HepG2 (cell line): ENCODE results near the gene NAGS. TPM values are rescaled to one million over a fixed set of nuclear protein-coding genes. Genes with fewer than 3 reads are reported as not detected.

Experiments
- CENPBD1 ChIP-seq: sonication (generic); formaldehyde crosslinking; IDR thresholded peaks from 2 replicates; pipeline ENCODE4 v1.8.0; 2022; ENCODE audit warnings: missing genetic modification reagents, low read depth, mild to moderate bottlenecking, borderline replicate concordance
- HNRNPUL1 ChIP-seq: fragments of 200-400 bp; formaldehyde crosslinking; IDR thresholded peaks from 2 replicates; pipeline ENCODE4 v1.6.1; 2017; ENCODE audit warnings: low read depth, mild to moderate bottlenecking, low read length, moderate library complexity
- KDM1A ChIP-seq: IDR thresholded peaks from 2 replicates; pipeline ENCODE4 v1.6.1; 2016; ENCODE audit warnings: missing compliant biosample characterization
- LRRFIP1 ChIP-seq: sonication (generic); formaldehyde crosslinking; conservative IDR thresholded peaks from 2 replicates; pipeline ENCODE4 v1.4.0; 2020; ENCODE audit warnings: missing genetic modification reagents
- MIXL1 ChIP-seq: IDR thresholded peaks from 2 replicates; pipeline ENCODE4 v1.6.1; 2016
- NFIC ChIP-seq: IDR thresholded peaks from 2 replicates; pipeline ENCODE4 v1.6.1; 2012; ENCODE audit warnings: mild to moderate bottlenecking, low read length, inconsistent platforms
- SPEN ChIP-seq: sonication (generic); formaldehyde crosslinking; IDR thresholded peaks from 2 replicates; pipeline ENCODE4 v1.5.1; 2020; ENCODE audit warnings: low read depth, mild to moderate bottlenecking, missing genetic modification reagents
- SRSF4 ChIP-seq: fragments of 200-400 bp; formaldehyde crosslinking; IDR thresholded peaks from one replicate; pipeline ENCODE4 v1.6.1; 2018; ENCODE audit warnings: mild to moderate bottlenecking, low read depth, low read length, moderate library complexity; ENCODE audit not compliant: poor library complexity, severe bottlenecking
- SRSF9 ChIP-seq: fragments of 200-400 bp; formaldehyde crosslinking; IDR thresholded peaks from 2 replicates; pipeline ENCODE4 v1.6.1; 2018; ENCODE audit warnings: borderline replicate concordance, mild to moderate bottlenecking, low read depth, low read length; ENCODE audit not compliant: insufficient read depth, poor library complexity, severe bottlenecking
- STAG1 ChIP-seq: sonication (generic); formaldehyde crosslinking; IDR thresholded peaks from 2 replicates; pipeline ENCODE4 v1.4.0; 2020; ENCODE audit warnings: missing genetic modification reagents
- ZBTB34 ChIP-seq: sonication (generic); formaldehyde crosslinking; IDR thresholded peaks from 2 replicates; pipeline ENCODE4 v1.8.0; 2022; ENCODE audit warnings: mild to moderate bottlenecking, missing genetic modification reagents
- ZHX2 ChIP-seq, 2 experiments: sonication (generic) in 1 of 2; formaldehyde crosslinking in 1 of 2; IDR thresholded peaks; 2 replicates each; pipeline versions ENCODE4 v1.6.1 to v1.9.0; 2014 to 2022; ENCODE audit warnings: antibody characterized with exemption in 1 of 2, borderline replicate concordance in 1 of 2, inconsistent platforms in 1 of 2, low read depth in 1 of 2, missing genetic modification reagents in 1 of 2
- ZNF343 ChIP-seq: sonication (generic); formaldehyde crosslinking; IDR thresholded peaks from 2 replicates; pipeline ENCODE4 v1.4.0; 2020; ENCODE audit warnings: mild to moderate bottlenecking, missing genetic modification reagents
- polyA plus RNA-seq, 8 experiments: library from polyadenylated mRNA; depleted of rRNA in 3 of 8; stranded (reverse) in 7 of 8; unstranded in 1 of 8; fragments of >200 nt; fragmentation: Illumina TruSeq in 4 of 8; extraction: Trizol in 4 of 8; gene quantifications; 2 replicates each; pipeline versions ENCODE4 v1.2.1 to v1.2.3, GENCODE V29; 2011 to 2016; ENCODE audit warnings: low read depth in 4 of 8, missing spikeins in 1 of 8, mixed read lengths in 1 of 8; ENCODE audit not compliant: insufficient read depth in 1 of 8
- total RNA-seq, 5 experiments: library from RNA; depleted of rRNA; stranded (reverse); fragments of >200 nt; fragmentation: Illumina TruSeq; extraction: Trizol; gene quantifications; 2 replicates each; pipeline ENCODE4 v1.2.3, GENCODE V29; 2016; ENCODE audit warnings: low read depth in 1 of 5
- TF ChIP-seq, protein P1 (sequence below): fragments of 450-650 bp; IDR thresholded peaks from 2 replicates; pipeline ENCODE4 v1.6.1; 2017; ENCODE audit warnings: mild to moderate bottlenecking

The NAGS gene
- total and polyA plus RNA-seq, 2 of the 13 experiments (the other 11 are each of a cell fraction or from before 2014, with no cell fraction given): 4.3 to 5.1 TPM

DNA sequence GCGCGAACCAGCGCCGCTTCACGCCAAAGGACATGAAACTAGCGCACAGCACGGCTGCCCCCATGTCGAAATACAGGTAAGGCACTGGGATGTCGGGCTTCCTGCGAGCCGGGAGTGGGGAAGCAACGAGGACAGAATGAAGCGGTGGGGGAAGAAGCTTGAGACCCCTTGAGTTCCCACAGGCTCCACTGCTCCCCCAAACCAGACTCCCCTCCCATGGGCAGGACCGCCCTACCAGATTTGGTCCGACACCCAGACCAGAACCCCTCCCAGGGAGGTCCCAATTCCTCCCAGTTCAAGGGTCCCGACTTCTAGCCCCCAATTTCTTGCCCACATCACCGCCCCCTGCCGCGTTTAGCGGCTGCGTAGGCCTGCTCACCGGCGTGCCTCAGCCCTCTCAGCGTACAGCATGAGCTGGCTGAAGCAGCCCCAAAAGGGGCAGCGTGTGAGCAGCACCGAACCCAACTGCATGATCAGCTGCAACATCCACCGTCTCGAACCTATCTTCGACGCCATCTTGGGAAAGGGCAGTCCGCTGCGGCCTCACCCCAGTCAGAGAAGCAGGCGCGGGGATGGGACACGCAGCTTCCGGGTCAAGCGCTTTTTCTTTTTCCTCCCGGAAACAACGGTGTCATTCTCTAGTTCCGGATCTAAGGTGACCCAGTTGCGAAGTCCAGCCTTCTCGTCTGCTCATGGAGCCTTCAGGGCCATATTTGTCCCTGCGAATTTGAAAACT, 10.2 kb downstream of the NAGS start, which contains the start of gene TMEM101 (continued):
- TF ChIP-seq ZHX2 (IDR thresholded peaks at IDR 0.05; ENCODE audit: low read depth) (peak; percentile 98), ZHX2 (CRISPR knock-in tag; IDR thresholded peaks at IDR 0.05; ENCODE audit: borderline replicate concordance) (peak; percentile 83; the same call in 1 of the 2 replicates), KDM1A (CRISPR knock-in tag) (no peak), HNRNPUL1 (no peak), SRSF9 (no peak), SRSF4 (no peak), ZBTB34 (CRISPR knock-in tag) (peak; percentile 90), ZNF343 (CRISPR knock-in tag) (peak; percentile 92; the same call in 1 of the 2 replicates), LRRFIP1 (CRISPR knock-in tag) (no peak), CENPBD1 (CRISPR knock-in tag) (no peak), NFIC (0 out of 2 replicates have a peak, but pooled peaks have one; percentile 54), STAG1 (CRISPR knock-in tag) (peak; percentile 4; the same call in 1 of the 2 replicates), SPEN (CRISPR knock-in tag) (peak; percentile 95), MIXL1 (peak; percentile 88)
- TF ChIP-seq, protein P1, sequence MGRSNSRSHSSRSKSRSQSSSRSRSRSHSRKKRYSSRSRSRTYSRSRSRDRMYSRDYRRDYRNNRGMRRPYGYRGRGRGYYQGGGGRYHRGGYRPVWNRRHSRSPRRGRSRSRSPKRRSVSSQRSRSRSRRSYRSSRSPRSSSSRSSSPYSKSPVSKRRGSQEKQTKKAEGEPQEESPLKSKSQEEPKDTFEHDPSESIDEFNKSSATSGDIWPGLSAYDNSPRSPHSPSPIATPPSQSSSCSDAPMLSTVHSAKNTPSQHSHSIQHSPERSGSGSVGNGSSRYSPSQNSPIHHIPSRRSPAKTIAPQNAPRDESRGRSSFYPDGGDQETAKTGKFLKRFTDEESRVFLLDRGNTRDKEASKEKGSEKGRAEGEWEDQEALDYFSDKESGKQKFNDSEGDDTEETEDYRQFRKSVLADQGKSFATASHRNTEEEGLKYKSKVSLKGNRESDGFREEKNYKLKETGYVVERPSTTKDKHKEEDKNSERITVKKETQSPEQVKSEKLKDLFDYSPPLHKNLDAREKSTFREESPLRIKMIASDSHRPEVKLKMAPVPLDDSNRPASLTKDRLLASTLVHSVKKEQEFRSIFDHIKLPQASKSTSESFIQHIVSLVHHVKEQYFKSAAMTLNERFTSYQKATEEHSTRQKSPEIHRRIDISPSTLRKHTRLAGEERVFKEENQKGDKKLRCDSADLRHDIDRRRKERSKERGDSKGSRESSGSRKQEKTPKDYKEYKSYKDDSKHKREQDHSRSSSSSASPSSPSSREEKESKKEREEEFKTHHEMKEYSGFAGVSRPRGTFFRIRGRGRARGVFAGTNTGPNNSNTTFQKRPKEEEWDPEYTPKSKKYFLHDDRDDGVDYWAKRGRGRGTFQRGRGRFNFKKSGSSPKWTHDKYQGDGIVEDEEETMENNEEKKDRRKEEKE: no peak
